ENCODE data around the gene AHI1.

AHI1 gene

DNA sequence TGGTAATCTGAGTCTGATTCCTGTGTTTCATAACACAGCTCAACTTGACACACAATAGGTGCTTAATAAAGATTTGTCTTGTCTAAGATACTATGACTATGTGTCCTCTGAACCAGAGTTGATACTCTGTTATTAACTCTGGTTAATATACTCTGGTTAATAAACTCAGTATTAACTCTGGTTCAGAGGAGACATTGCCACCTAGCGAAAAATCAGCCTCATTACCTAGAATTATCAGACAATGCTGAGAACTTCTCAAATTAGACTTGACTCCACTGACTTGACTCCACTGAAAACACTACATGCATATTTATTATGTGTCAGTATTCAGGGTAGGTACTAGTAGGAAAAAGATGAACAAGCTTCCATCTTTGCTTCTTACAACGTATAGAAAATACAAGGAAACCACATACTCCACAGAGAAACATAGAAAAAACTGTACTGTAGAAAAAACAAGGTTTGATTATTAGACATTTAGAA lies 73.9 kb downstream of the AHI1 start:
- H3K4me3 ChIP-seq (ENCODE audit: insufficient read depth in 1 of 2, low read depth in 1 of 2, low read length in 2 of 2) = no peak overlapping the region
- H3K23ac ChIP-seq (ENCODE audit: low read length in 2 of 2) = no peak overlapping the region
- H3K36me3 ChIP-seq (ENCODE audit: control insufficient read depth in 1 of 2, insufficient read depth in 2 of 2, low read depth in 1 of 2, low read length in 2 of 2) = peaks cover 0 to 25% of the 10 kb centered on the region in 2 experiments
- no peak overlapping the region for H2AFZ ChIP-seq (ENCODE audit: low read depth, low read length)
- no peak overlapping the region for H2BK12ac ChIP-seq (ENCODE audit: low read length in 2 of 2)
- no peak overlapping the region for H3K4me2 ChIP-seq (ENCODE audit: low read length, poor library complexity, severe bottlenecking)
- H3K9ac ChIP-seq (ENCODE audit: low read length) = peak overlapping the region; percentile 21
- H3K14ac ChIP-seq (ENCODE audit: low read length in 2 of 2) = no peak overlapping the region
- H3K9me3 ChIP-seq (ENCODE audit: control insufficient read depth, low read length) = no peaks in the 10 kb centered on the region
- peak; percentile 60 for DNase-seq
- 14% methylated on average over 1 of the region's 2 CpGs for WGBS
- H4K91ac ChIP-seq (ENCODE audit: low read length) = no peak overlapping the region
- no peak overlapping the region for H2AK5ac ChIP-seq (ENCODE audit: low read length, severe bottlenecking)
- H3K4me1 ChIP-seq (ENCODE audit: control insufficient read depth, insufficient read depth, low read depth, low read length) = no peaks in the 10 kb centered on the region
- H3K27me3 ChIP-seq (ENCODE audit: control insufficient read depth in 1 of 2, insufficient read depth in 1 of 2, low read length in 2 of 2) = no peaks in the 10 kb centered on the region
- no peak overlapping the region for H2BK15ac ChIP-seq (ENCODE audit: low read depth, poor library complexity, severe bottlenecking)
- no peak overlapping the region for H4K8ac ChIP-seq (ENCODE audit: low read length)
- no peak overlapping the region for H3K4ac ChIP-seq (ENCODE audit: low read depth in 1 of 2, low read length in 2 of 2)
- H3K18ac ChIP-seq (ENCODE audit: low read depth in 1 of 2, low read length in 2 of 2) = no peak overlapping the region
- no peak overlapping the region for H3K27ac ChIP-seq (ENCODE audit: low read length, poor library complexity, severe bottlenecking)
- no peak overlapping the region for H2BK5ac ChIP-seq (ENCODE audit: low read depth, low read length, poor library complexity, severe bottlenecking)
- no peaks in the 10 kb centered on the region for H3K79me1 ChIP-seq (replicated peaks; ENCODE audit: low read length, poor library complexity, severe bottlenecking)
- no peak overlapping the region for H2BK120ac ChIP-seq (ENCODE audit: low read depth, low read length)

DNA sequence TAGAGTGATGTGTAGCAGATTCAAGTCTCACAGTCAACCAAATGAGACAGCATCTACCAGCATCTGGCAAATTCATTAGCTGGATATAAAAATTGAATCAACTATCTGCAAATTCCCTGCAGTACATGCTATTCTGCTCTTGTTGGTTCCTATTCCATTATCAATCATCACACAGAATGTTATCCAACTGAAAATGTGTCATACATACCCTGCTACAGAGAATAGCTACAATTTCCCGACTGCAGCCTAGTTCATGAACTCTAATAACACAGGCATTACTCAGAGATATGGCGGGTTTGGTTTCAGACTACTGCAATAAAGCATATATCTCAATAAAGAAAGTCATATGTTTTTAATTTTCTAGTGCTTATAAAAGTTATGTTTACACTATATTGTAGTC lies 78.4 kb downstream of the AHI1 start:
- Histone ChIP-seq H3K14ac (ENCODE audit: low read length in 2 of 2) (no peak overlapping the region), H3K9ac (ENCODE audit: low read length) (no peak overlapping the region), H2BK120ac (ENCODE audit: low read depth, low read length) (no peak overlapping the region), H2BK15ac (ENCODE audit: low read depth, poor library complexity, severe bottlenecking) (no peak overlapping the region), H3K79me1 (replicated peaks; ENCODE audit: low read length, poor library complexity, severe bottlenecking) (no peaks in the 10 kb centered on the region), H4K91ac (ENCODE audit: low read length) (no peak overlapping the region), H3K18ac (ENCODE audit: low read depth in 1 of 2, low read length in 2 of 2) (no peak overlapping the region), H4K8ac (ENCODE audit: low read length) (no peak overlapping the region), H3K36me3 (ENCODE audit: control insufficient read depth in 1 of 2, insufficient read depth in 2 of 2, low read depth in 1 of 2, low read length in 2 of 2) (peaks cover 0 to 11% of the 10 kb centered on the region in 2 experiments), H3K27me3 (ENCODE audit: control insufficient read depth in 1 of 2, insufficient read depth in 1 of 2, low read length in 2 of 2) (no peaks in the 10 kb centered on the region), H3K4me1 (ENCODE audit: control insufficient read depth, insufficient read depth, low read depth, low read length) (no peaks in the 10 kb centered on the region), H2AK5ac (ENCODE audit: low read length, severe bottlenecking) (no peak overlapping the region), H3K27ac (ENCODE audit: low read length, poor library complexity, severe bottlenecking) (no peak overlapping the region), H2AFZ (ENCODE audit: low read depth, low read length) (no peak overlapping the region), H2BK12ac (ENCODE audit: low read length in 2 of 2) (no peak overlapping the region), H2BK5ac (ENCODE audit: low read depth, low read length, poor library complexity, severe bottlenecking) (no peak overlapping the region), H3K23ac (ENCODE audit: low read length in 2 of 2) (no peak overlapping the region), H3K9me3 (ENCODE audit: control insufficient read depth, low read length) (no peaks in the 10 kb centered on the region), H3K4ac (ENCODE audit: low read depth in 1 of 2, low read length in 2 of 2) (no peak overlapping the region), H3K4me2 (ENCODE audit: low read length, poor library complexity, severe bottlenecking) (no peak overlapping the region), H3K4me3 (ENCODE audit: insufficient read depth in 1 of 2, low read depth in 1 of 2, low read length in 2 of 2) (no peak overlapping the region)
- 100% methylated on average over 1 of the region's 2 CpGs for WGBS
- DNase-seq = no peak

DNA sequence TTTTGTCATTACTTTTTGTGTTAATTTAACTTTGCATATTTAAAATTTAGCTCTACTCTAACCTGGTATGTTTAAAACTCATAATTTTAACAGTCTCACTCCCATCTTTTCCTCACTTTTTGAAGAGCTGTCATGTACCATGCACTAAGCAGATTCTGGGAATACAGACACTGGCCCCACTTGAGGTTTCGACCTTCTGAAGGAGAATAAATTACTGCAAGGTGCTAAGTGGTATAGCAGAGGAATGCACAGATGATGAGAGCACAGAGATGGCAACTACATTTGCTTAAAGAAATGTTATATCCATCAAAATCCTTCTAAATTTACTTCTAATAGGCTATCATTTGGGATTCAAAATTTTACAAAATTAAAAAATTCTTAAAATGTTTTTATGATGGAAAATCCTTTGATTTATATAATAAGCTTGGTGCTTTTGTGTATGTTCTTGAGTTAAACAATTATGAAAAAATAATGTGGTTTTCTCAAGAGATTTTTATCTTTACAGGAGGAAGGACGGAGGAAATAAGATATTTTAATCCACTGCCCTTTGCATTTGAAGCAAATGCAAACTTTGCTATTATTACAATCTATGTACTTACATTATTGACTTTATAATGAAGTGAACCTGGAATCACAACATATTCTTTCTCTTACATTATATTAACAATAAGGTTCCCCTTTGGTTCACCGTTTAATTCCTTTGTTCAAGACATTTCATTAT lies 79.3 kb downstream of the AHI1 start:
- H3K4me1 ChIP-seq (ENCODE audit: control insufficient read depth, insufficient read depth, low read depth, low read length) = no peaks in the 10 kb centered on the region
- no peak for DNase-seq
- H2AFZ ChIP-seq (ENCODE audit: low read depth, low read length) = no peak overlapping the region
- no peak overlapping the region for H3K18ac ChIP-seq (ENCODE audit: low read depth in 1 of 2, low read length in 2 of 2)
- no peaks in the 10 kb centered on the region for H3K79me1 ChIP-seq (replicated peaks; ENCODE audit: low read length, poor library complexity, severe bottlenecking)
- no peak overlapping the region for H2BK5ac ChIP-seq (ENCODE audit: low read depth, low read length, poor library complexity, severe bottlenecking)
- no peak overlapping the region for H3K27ac ChIP-seq (ENCODE audit: low read length, poor library complexity, severe bottlenecking)
- no peak overlapping the region for H2BK15ac ChIP-seq (ENCODE audit: low read depth, poor library complexity, severe bottlenecking)
- peaks cover 0 to 11% of the 10 kb centered on the region in 2 experiments for H3K36me3 ChIP-seq (ENCODE audit: control insufficient read depth in 1 of 2, insufficient read depth in 2 of 2, low read depth in 1 of 2, low read length in 2 of 2)
- H2AK5ac ChIP-seq (ENCODE audit: low read length, severe bottlenecking) = no peak overlapping the region
- WGBS = 86% methylated on average over 1 of the region's 3 CpGs
- H3K9me3 ChIP-seq (ENCODE audit: control insufficient read depth, low read length) = no peaks in the 10 kb centered on the region
- no peak overlapping the region for H3K14ac ChIP-seq (ENCODE audit: low read length in 2 of 2)
- H4K91ac ChIP-seq (ENCODE audit: low read length) = no peak overlapping the region
- no peak overlapping the region for H3K4me3 ChIP-seq (ENCODE audit: insufficient read depth in 1 of 2, low read depth in 1 of 2, low read length in 2 of 2)
- H3K9ac ChIP-seq (ENCODE audit: low read length) = no peak overlapping the region
- no peak overlapping the region for H3K23ac ChIP-seq (ENCODE audit: low read length in 2 of 2)
- no peak overlapping the region for H3K4ac ChIP-seq (ENCODE audit: low read depth in 1 of 2, low read length in 2 of 2)
- H3K4me2 ChIP-seq (ENCODE audit: low read length, poor library complexity, severe bottlenecking) = no peak overlapping the region
- H2BK12ac ChIP-seq (ENCODE audit: low read length in 2 of 2) = no peak overlapping the region
- H2BK120ac ChIP-seq (ENCODE audit: low read depth, low read length) = no peak overlapping the region
- no peak overlapping the region for H4K8ac ChIP-seq (ENCODE audit: low read length)
- H3K27me3 ChIP-seq (ENCODE audit: control insufficient read depth in 1 of 2, insufficient read depth in 1 of 2, low read length in 2 of 2) = no peaks in the 10 kb centered on the region

DNA sequence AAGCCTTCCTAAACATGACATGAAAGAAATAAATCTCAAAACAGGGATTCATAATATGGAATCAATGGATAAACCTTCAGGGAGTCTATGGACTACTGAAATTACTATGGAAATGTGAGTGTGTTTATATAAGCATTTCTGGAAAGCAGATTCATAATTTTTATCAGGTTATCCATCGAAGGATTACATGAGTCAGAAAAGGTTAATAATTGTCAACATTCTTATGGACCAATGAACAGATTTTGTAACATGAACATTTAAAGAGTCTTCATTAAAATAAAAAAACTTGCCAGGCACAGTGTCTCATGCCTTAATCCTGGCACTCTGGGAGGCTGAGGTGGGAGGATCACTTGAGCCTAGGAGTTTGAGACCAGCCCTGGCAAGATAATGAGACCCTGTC lies 84.8 kb downstream of the AHI1 start:
- Histone ChIP-seq H3K79me1 (replicated peaks; ENCODE audit: low read length, poor library complexity, severe bottlenecking) (no peaks in the 10 kb centered on the region), H3K4me3 (ENCODE audit: insufficient read depth in 1 of 2, low read depth in 1 of 2, low read length in 2 of 2) (no peak overlapping the region), H2BK15ac (ENCODE audit: low read depth, poor library complexity, severe bottlenecking) (no peak overlapping the region), H3K14ac (ENCODE audit: low read length in 2 of 2) (no peak overlapping the region), H2BK120ac (ENCODE audit: low read depth, low read length) (no peak overlapping the region), H3K4me1 (ENCODE audit: control insufficient read depth, insufficient read depth, low read depth, low read length) (no peaks in the 10 kb centered on the region), H3K9me3 (ENCODE audit: control insufficient read depth, low read length) (no peaks in the 10 kb centered on the region), H3K4ac (ENCODE audit: low read depth in 1 of 2, low read length in 2 of 2) (no peak overlapping the region), H3K18ac (ENCODE audit: low read depth in 1 of 2, low read length in 2 of 2) (no peak overlapping the region), H3K9ac (ENCODE audit: low read length) (no peak overlapping the region), H3K4me2 (ENCODE audit: low read length, poor library complexity, severe bottlenecking) (no peak overlapping the region), H3K23ac (ENCODE audit: low read length in 2 of 2) (no peak overlapping the region), H4K8ac (ENCODE audit: low read length) (no peak overlapping the region), H2AFZ (ENCODE audit: low read depth, low read length) (no peak overlapping the region), H3K36me3 (ENCODE audit: control insufficient read depth in 1 of 2, insufficient read depth in 2 of 2, low read depth in 1 of 2, low read length in 2 of 2) (peaks cover 3 to 42% of the 10 kb centered on the region in 2 experiments), H2AK5ac (ENCODE audit: low read length, severe bottlenecking) (no peak overlapping the region), H2BK5ac (ENCODE audit: low read depth, low read length, poor library complexity, severe bottlenecking) (no peak overlapping the region), H4K91ac (ENCODE audit: low read length) (no peak overlapping the region), H3K27ac (ENCODE audit: low read length, poor library complexity, severe bottlenecking) (no peak overlapping the region), H2BK12ac (ENCODE audit: low read length in 2 of 2) (no peak overlapping the region), H3K27me3 (ENCODE audit: control insufficient read depth in 1 of 2, insufficient read depth in 1 of 2, low read length in 2 of 2) (no peaks in the 10 kb centered on the region)
- DNase-seq = no peak
- WGBS = no CpG with 5 or more reads among the region's 1 CpG

All from mesenchymal stem cell (in vitro differentiated cells and primary cell).